ENCODE results near the gene CSNK1D.

Gene CSNK1D

DNA sequence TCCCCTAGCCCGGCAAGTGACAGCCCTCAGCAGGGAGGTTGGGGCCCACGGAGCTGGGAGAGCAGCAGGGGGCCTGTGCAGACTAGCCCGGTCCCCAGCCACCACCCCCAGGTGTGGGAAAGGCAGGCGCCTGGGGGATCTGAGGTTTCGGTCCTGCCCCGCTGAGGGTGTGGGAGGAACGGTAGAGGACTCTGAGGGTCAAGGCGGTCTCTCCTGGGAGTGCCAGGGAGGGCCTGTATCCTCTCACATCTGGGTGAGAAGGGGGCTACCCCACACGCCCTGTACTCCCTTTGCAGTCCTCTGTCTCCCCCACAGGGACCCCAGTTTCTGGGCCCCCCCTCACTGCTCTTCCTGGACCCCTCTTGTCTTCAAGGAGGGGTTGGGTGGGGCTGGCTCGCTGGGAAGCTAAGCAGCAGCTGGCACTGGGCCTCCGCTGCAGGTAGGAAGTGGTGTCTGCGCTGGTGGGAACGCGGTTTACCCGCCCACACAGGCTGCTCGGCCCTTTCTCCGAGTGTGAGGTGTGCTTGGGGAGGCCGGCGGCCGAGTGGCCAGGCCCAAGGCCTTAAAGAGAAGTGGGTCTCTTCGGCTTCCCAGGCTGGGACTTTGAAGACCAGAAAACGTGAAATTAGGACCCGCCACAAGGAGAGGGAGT lies 28.5 kb upstream of the CSNK1D start:
- Mint-ChIP-seq H3K9me3 (no peaks in the 10 kb centered on the region), H3K27ac (peak overlapping the region; percentile 89), H3K36me3 (ENCODE audit: low read depth) (no peaks in the 10 kb centered on the region), H3K4me3 (peak overlapping the region; percentile 81), H3K27me3 (ENCODE audit: low read depth) (no peaks in the 10 kb centered on the region), H3K4me1 (ENCODE audit: low read depth) (peaks cover 62% of the 10 kb centered on the region)

DNA sequence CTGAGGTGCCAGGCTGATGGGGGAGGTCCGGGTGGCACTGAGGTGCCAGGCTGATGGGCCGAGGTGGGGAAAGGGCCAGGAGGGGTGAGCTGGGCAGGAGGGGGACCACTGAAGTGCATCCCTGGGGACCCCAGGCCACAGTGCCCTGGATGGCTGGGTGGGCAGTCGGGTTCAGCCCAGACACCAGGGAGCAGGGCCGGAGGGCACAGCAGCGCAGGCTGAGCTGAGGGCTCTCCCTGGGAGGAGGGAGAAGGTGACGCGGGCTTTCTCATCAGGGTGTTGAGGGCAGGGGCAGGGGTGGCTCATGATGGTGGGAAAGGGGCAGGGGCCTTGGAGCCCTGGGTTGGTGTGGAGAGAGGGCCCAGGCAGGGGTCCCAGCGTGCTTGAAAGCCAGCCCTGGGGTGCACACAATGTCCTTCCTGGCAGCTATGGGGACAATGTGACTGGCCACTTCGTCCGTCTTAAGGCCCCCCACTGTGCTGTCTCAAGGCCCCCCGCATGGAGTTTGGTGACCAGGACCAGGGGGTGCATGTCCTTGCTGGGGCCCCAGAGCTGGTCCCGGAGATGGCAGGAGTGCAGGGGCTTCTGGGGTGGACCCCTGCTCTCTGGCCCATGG lies 27.9 kb upstream of the CSNK1D start:
- Mint-ChIP-seq H3K27me3 (ENCODE audit: low read depth) (no peaks in the 10 kb centered on the region), H3K4me1 (ENCODE audit: low read depth) (peaks cover 63% of the 10 kb centered on the region), H3K9me3 (no peaks in the 10 kb centered on the region), H3K36me3 (ENCODE audit: low read depth) (no peaks in the 10 kb centered on the region), H3K27ac (peak overlapping the region; percentile 100), H3K4me3 (peak overlapping the region; percentile 28)

DNA sequence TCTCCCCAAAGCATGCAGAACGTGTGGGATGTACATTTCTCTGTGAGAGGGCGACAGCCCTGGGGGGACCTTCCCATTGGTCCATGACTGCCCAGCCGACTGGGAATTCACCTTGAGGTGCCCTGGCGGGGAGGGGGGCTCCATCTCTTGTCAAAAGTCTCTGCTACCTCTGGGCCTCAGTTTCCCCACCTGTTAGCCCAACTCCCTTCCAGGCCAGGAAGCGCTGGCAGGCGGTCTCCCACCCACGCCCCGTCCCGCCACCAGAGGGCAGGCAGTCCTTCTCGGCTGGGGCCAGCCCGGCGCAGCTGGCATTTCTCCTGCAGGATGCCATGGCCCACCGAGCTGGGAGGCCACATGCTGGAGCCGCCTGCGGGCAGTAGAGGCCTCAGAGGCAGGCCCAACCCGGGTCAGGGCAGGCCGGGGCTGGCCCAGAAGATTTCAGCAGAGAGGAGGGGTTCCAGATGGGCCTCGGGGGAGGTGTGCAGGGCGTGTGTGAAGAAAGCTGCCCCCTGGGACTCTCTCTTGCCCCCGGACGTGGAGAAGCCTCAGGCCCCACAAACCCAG lies 27.3 kb upstream of the CSNK1D start:
- Mint-ChIP-seq H3K9me3 (no peaks in the 10 kb centered on the region), H3K27ac (peak overlapping the region; percentile 100), H3K4me1 (ENCODE audit: low read depth) (peaks cover 63% of the 10 kb centered on the region), H3K27me3 (ENCODE audit: low read depth) (no peaks in the 10 kb centered on the region), H3K36me3 (ENCODE audit: low read depth) (no peaks in the 10 kb centered on the region), H3K4me3 (peak overlapping the region; percentile 28)

DNA sequence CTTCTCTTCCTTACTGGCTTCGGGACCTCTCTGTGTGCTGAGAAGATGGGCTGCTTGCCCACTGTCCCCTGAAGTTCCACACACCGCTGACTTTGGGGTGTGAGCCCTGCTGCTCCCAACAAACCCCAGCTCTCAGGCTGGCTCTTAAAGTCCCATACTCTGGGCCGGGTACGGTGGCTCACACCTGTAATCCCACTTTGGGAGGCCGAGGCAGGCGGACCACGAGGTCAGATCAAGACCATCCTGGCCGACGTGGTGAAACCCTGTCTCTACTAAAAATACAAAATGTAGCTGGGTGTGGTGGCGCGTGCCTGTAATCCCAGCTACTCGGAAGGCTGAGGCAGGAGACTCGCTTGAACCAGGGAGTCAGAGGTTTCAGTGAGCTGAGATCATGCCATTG lies 26.7 kb upstream of the CSNK1D start:
- Mint-ChIP-seq H3K27me3 (ENCODE audit: low read depth) (no peaks in the 10 kb centered on the region), H3K27ac (peak overlapping the region; percentile 100), H3K9me3 (no peaks in the 10 kb centered on the region), H3K4me1 (ENCODE audit: low read depth) (peaks cover 64% of the 10 kb centered on the region), H3K36me3 (ENCODE audit: low read depth) (no peaks in the 10 kb centered on the region), H3K4me3 (peak overlapping the region; percentile 88)

DNA sequence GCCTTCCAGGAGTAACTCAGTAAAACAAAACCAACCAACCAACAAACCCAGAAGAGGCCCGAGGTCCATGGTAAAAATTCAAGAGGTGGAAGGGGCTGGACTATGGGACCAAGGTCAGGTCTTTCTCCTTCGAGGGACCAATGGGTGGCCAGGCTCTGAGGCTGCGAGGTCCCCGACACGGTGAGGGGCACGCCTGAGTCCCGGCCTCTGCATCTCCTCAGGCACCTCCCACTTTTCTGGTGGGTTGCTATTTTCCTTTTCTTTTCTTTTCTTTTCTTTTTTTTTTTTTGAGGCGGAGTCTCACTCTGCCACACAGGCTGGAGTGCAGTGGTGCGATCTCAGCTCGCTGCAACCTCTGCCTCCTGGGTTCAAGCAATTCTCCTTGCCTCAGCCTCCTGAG lies 26.0 kb upstream of the CSNK1D start:
- Mint-ChIP-seq H3K36me3 (ENCODE audit: low read depth) (peaks cover 3% of the 10 kb centered on the region), H3K27ac (peak overlapping the region; percentile 100), H3K4me1 (ENCODE audit: low read depth) (peaks cover 69% of the 10 kb centered on the region)

DNA sequence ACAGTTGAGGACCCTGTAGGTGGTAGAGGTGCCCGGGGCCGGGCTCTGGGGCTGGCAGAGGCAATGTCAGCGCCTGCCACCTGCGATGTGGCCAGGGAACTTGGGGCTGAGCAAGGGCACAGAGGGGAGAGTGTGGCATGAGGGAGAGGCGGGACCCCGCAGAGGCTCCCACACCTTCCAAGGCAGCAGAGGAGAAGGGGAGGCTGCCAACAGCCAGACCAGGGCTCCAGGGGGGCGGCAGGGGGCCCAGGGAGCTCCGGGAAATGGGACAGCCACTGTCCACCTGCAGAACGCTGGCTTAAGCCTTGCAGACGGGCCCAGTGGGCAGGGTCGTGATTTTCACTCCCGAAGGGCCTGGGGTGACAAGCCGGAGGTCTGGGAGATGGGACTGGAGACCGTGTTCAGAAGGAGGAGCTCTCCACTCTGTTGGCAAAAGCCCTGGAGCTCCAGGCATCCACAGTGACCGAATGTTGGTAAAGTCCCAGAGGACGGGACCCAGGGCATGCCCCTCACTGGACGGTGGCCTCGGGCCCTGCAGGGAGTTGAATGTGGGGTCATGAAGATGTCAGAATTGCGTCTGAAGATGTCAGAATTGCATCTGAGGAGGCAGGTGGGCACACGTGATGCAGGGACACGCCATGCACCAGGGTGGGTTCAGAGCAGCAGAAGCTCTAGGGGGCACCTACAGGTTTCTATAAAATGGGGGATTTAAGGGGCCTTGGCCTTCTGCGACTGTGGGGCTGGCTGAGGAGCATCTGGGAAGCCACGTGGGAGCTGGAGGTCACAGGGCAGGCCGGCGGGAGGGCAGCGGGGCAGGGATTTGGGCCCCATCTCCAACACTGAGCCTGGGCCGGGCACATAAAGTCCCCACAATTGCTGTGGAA lies 25.3 kb upstream of the CSNK1D start:
- peak overlapping the region; percentile 88 for H3K4me3 Mint-ChIP-seq

More for the DNA sequence above, 26.0 kb upstream of the CSNK1D start:
- H3K27me3 Mint-ChIP-seq (ENCODE audit: low read depth) = no peaks in the 10 kb centered on the region
- H3K4me3 Mint-ChIP-seq = peak overlapping the region; percentile 88
- no peaks in the 10 kb centered on the region for H3K9me3 Mint-ChIP-seq

DNA sequence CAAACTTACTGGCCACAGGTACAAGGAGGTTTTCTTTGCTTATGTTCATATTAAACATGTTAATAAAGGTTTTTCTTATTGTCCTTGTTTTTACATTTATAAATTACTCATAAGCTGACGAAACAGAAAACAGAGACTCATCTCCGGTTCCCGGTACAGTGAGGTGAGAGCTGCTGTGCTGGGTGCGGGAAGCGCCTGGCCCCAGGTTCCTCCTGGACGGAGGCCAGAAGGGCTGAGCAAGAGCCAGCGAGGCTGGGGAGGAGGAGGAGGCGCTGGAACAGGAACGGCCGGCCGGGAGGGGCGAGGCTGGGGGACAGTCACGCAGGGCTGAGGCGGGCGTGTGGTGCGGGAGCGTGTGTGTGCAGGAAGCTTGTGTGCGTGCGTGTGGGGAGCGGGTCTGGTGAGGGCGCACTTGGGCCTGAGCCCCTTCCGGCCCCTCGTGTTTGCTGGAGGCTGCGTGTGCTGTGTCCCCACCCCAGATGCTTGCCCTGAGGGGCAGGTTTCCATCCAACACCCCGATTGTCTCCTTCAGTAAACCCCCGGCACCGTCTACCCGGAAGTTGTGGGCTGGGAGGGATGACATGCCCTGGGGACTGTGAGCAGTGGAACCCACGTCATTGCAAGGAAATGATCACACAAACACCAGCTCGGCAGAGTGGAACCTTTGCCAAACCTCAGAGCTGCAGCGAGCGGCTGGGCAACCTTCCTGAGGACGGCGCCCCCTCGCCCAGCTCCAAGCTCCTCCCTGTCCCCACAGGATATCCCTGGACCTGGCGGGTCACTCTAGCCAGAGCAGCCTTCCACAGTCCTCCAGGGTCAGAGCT lies 24.4 kb upstream of the CSNK1D start:
- H3K9me3 Mint-ChIP-seq = no peaks in the 10 kb centered on the region
- peaks cover 74% of the 10 kb centered on the region for H3K4me1 Mint-ChIP-seq (ENCODE audit: low read depth)

More for the DNA sequence above, 25.3 kb upstream of the CSNK1D start:
- peaks cover 75% of the 10 kb centered on the region for H3K4me1 Mint-ChIP-seq (ENCODE audit: low read depth)
- H3K27me3 Mint-ChIP-seq (ENCODE audit: low read depth) = no peaks in the 10 kb centered on the region
- peak overlapping the region; percentile 100 for H3K27ac Mint-ChIP-seq
- H3K9me3 Mint-ChIP-seq = no peaks in the 10 kb centered on the region
- peaks cover 5% of the 10 kb centered on the region for H3K36me3 Mint-ChIP-seq (ENCODE audit: low read depth)

DNA sequence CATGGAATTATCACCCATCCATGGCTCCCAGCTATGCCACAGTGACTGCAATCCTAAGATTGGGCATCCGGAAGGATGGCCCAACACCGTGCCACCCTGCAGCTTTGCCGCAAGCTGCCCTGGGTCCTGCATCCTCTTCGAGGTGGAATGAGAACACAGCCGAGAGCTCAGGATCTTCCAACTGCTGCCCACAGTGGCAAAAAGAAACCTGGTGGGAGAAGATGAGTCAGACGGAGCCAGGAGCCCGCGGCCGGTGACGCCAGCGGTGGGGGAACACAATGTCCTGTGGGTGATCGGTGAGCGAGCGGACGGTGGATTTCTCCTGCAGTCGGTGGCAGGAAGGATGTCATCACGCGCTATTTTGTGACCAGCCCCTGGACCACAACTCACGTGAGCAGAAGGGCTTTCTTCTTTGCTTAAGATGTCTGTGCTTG lies 23.8 kb upstream of the CSNK1D start:
- no peaks in the 10 kb centered on the region for H3K9me3 Mint-ChIP-seq

More for the DNA sequence above, 24.4 kb upstream of the CSNK1D start:
- peak overlapping the region; percentile 100 for H3K27ac Mint-ChIP-seq
- peak overlapping the region; percentile 88 for H3K4me3 Mint-ChIP-seq
- no peaks in the 10 kb centered on the region for H3K27me3 Mint-ChIP-seq (ENCODE audit: low read depth)
- H3K36me3 Mint-ChIP-seq (ENCODE audit: low read depth) = peaks cover 5% of the 10 kb centered on the region

DNA sequence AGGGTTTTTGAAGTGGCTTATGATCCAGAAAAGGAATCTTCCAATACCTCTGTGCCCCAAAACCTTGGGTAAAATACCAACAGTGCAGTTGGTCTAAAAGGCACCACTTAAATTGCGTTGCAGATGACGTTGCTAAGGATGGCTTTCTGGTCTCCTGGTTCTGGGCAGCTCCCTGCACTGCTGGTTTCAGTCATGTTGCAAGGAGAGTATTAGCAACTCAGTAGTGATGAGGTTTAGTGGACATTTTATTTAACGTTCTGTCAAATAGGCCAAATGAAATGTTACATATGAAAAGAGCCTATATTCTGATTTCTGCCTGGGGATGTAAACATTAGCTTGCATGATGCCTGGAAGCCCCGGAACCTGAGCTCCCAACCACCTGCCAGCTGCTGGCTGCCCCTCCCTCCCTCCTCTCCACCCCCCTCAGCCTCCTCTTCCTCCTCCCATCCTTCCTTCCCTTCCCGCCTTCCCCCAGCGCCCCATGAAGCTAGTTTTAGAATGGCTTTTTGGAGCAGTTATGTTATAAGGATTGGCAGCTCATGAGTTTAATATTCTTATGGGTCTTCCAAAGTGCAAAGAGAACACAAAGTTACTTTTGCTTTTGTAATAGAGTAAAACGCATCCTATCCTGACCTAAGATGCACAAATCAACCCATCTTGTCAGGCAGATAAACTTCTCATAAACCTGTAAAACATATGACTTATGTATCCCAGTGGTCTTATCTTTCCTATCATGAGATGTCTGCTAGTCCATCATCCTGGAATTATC lies 23.2 kb upstream of the CSNK1D start:
- Mint-ChIP-seq H3K4me1 (ENCODE audit: low read depth) (peaks cover 64% of the 10 kb centered on the region), H3K4me3 (peak overlapping the region; percentile 88), H3K9me3 (no peaks in the 10 kb centered on the region), H3K27me3 (ENCODE audit: low read depth) (no peaks in the 10 kb centered on the region), H3K27ac (peak overlapping the region; percentile 100), H3K36me3 (ENCODE audit: low read depth) (peaks cover 5% of the 10 kb centered on the region)

More for the DNA sequence above, 23.8 kb upstream of the CSNK1D start:
- peak overlapping the region; percentile 88 for H3K4me3 Mint-ChIP-seq
- peak overlapping the region; percentile 100 for H3K27ac Mint-ChIP-seq
- H3K36me3 Mint-ChIP-seq (ENCODE audit: low read depth) = peaks cover 5% of the 10 kb centered on the region
- H3K4me1 Mint-ChIP-seq (ENCODE audit: low read depth) = peaks cover 70% of the 10 kb centered on the region
- no peaks in the 10 kb centered on the region for H3K27me3 Mint-ChIP-seq (ENCODE audit: low read depth)

DNA sequence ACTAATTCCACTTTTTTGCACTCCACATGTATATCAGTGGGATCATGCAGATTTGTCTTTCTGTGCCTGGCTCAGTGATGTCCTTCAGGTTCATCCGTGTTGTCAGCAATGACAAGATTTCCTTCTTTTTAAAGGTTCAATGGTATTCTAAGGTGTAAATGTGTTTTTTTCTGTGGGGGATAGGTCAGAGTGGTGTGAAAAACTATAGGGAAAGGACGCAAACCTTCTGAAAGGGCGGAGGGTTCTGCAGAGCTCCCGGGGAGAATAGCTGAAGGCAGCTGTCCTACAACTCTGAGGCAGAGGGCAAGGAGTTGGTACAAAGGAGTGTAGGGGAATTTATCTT lies 21.9 kb upstream of the CSNK1D start:
- H3K4me3 Mint-ChIP-seq = peak overlapping the region; percentile 52
- peak overlapping the region; percentile 73 for H3K27ac Mint-ChIP-seq
- peaks cover 5% of the 10 kb centered on the region for H3K36me3 Mint-ChIP-seq (ENCODE audit: low read depth)

DNA sequence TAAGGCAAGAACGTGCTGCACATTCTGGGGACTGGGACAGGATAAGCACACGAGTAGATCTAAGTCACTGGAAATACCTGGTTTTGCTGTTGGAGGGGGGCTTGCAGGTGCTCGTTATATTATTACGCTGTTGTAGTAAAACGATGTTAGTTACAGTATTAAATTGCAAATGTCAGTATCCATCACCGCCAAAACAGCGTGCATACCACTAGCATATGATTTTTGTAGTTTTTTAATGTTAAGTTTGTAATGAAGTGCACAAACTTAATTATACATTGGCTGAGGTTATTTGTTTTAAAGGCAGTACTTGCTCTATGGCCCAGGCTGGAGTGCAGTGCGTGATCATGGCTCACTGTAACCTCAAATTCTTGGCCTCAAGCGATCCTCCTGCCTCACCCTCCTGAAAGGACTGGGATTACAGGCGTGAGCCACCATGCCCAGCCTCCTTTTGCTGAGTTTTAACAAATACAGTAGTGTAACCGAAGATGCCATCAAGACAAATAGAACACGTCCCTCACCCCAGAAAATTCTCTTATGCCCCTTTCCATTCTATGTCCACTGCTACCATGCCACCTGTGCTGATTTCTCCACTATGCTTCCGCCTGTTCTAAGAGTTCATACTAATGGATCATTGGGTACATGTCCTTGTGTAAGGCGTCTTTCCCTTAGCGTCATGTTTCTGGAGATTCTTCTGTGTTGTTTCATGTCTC lies 20.7 kb upstream of the CSNK1D start:
- no peaks in the 10 kb centered on the region for H3K9me3 Mint-ChIP-seq
- no peaks in the 10 kb centered on the region for H3K27me3 Mint-ChIP-seq (ENCODE audit: low read depth)
- peaks cover 45% of the 10 kb centered on the region for H3K4me1 Mint-ChIP-seq (ENCODE audit: low read depth)
- peak overlapping the region; percentile 69 for H3K4me3 Mint-ChIP-seq
- H3K27ac Mint-ChIP-seq = peak overlapping the region; percentile 83
- peaks cover 5% of the 10 kb centered on the region for H3K36me3 Mint-ChIP-seq (ENCODE audit: low read depth)

More for the DNA sequence above, 21.9 kb upstream of the CSNK1D start:
- Mint-ChIP-seq H3K9me3 (no peaks in the 10 kb centered on the region), H3K4me1 (ENCODE audit: low read depth) (peaks cover 58% of the 10 kb centered on the region), H3K27me3 (ENCODE audit: low read depth) (no peaks in the 10 kb centered on the region)

DNA sequence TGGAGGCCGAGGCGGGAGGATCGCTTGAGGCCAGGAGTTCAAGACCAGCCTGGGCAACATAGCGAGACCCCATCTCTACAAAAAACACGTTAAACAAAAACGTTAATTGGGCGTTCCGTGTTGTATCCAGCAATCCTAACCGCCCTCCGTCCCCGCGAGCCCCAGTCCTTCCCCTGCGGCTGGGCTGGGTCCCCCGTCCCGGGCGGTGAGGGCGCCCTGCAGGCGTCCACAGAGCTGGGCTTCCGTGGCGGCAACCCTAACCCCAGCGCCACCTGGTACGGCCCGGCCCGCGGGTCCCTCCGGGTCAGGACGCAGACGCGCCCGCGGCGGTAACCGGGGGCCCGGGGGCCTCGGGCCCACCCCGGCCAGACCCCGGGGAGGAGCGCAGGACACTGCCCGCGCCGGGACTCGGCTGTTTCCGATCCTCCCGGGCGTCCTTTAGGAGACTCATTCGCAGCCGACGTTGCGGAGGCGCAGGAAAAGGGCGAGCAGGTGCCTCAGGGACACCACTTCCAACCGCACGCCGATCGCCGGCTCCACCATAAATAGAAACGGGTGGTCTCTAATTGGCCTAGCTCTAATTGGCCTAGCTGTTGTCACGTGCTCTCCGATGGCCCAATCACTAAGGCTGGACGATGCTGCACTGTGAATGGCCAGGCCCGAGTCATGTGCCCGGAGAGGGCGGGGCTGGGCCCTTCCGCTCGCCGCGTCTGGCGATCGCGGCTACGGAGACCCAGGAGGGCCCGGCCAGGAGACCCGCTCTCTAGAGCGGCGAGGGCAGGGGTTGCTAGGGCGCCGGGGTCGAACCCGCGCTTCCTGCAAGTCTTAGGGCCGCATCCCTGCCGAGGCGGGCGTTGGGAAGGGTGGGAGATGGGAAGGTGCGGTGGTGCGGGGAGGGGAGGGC lies 19.0 kb upstream of the CSNK1D start:
- Mint-ChIP-seq H3K4me1 (ENCODE audit: low read depth) (peaks cover 34% of the 10 kb centered on the region), H3K9me3 (no peaks in the 10 kb centered on the region), H3K27ac (peak overlapping the region; percentile 84), H3K36me3 (ENCODE audit: low read depth) (peaks cover 5% of the 10 kb centered on the region), H3K4me3 (peak overlapping the region; percentile 88), H3K27me3 (ENCODE audit: low read depth) (no peaks in the 10 kb centered on the region)

Data from T-helper 1 cell treated with Interleukin-12 subunit alpha and Interleukin-12 subunit beta and Interleukin-4 antibody, amounts not matched to agents 30 μg/mL and 1 μg/mL, for 36 hours (primary cell).